Adrenal gland (tissue), 12 donors: ENCODE measurements around the gene CCDC154. TPM values are rescaled to one million over a fixed set of nuclear protein-coding genes. Genes with fewer than 3 reads are reported as not detected.

Source experiments
- DNase-seq, 7 donors: peaks; one replicate each; pipeline ENCODE4 v3.0.0-alpha.2; 2019 to 2020
- H3K27ac ChIP-seq, 5 donors: fragments of 200-600 bp; sonication (generic) in 4 of 5; 1 replicate in 3 of 5; 2 replicates in 2 of 5; pipeline versions ENCODE4 v1.5.1 to v1.8.0; 2016 to 2020; ENCODE audit warnings: mild to moderate bottlenecking in 1 of 5
- H3K27me3 ChIP-seq: fragments of 200-600 bp; 2 replicates; pipeline ENCODE4 v1.8.0; 2021
- H3K36me3 ChIP-seq, 2 donors: fragments of 200-600 bp; replicated peaks in 1 of 2; 1 replicate in 1 of 2; 2 replicates in 1 of 2; pipeline versions ENCODE4 v1.5.1 to v1.8.0; 2018 to 2022
- H3K4me1 ChIP-seq, 2 donors: fragments of 200-600 bp; replicated peaks in 1 of 2; 1 replicate in 1 of 2; 2 replicates in 1 of 2; pipeline versions ENCODE4 v1.5.1 to v1.8.0; 2018 to 2021
- H3K4me3 ChIP-seq, 4 donors: fragments of 200-600 bp; sonication (generic) in 3 of 4; one replicate each; pipeline ENCODE4 v1.5.1; 2016 to 2018
- H3K9me3 ChIP-seq, 3 donors: fragments of 200-600 bp; sonication (generic) in 1 of 3; replicated peaks in 1 of 3; 1 replicate in 2 of 3; 2 replicates in 1 of 3; pipeline versions ENCODE4 v1.5.1 to v1.8.0; 2016 to 2021
- POLR2A ChIP-seq, 2 donors: fragments of 450-650 bp; IDR thresholded peaks; one replicate each; pipeline ENCODE4 v1.6.1; 2017; ENCODE audit warnings: antibody characterized with exemption in 2 of 2, mild to moderate bottlenecking in 2 of 2, moderate library complexity in 1 of 2
- WGBS, 4 donors: extraction: QIAGEN DNeasy Blood & Tissue Kit in 2 of 4; methylation state at CpG; one replicate each; pipeline versions ENCODE4 v1.1.5 to v1.1.7; 2013 to 2017; 5-methylcytosine and 5-hydroxymethylcytosine counted together
- intact Hi-C, 2 donors: fragments of 100-400 bp; cut with DNase I; formaldehyde crosslinking; loops; one replicate each; pipeline versions ENCODE4 v1.14.1 to v1.15.0; 2022 to 2023
- polyA plus RNA-seq, 3 donors: library from polyadenylated mRNA; stranded (reverse); fragments of 200-250 nt in 2 of 3; fragments of 350-450 nt in 1 of 3; fragmentation: Illumina TruSeq in 1 of 3; extraction: RNeasy Lipid Tissue Mini Kit (QIAGEN cat#74804) in 1 of 3; gene quantifications; one replicate each; pipeline ENCODE4 v1.2.3, GENCODE V29; 2013 to 2014
- total RNA-seq, 9 donors: library from RNA; depleted of rRNA in 4 of 9; stranded (reverse); fragments of >200 nt in 4 of 9; fragments of 120-200 nt in 1 of 9; fragmentation: NEBNext Ultra II Directional in 1 of 9; extraction: Animal tissue kit (Norgen Biotek cat#: 25700) in 1 of 9; gene quantifications; one replicate each; pipeline versions ENCODE4 v1.1.0 to v1.2.4, GENCODE V29; 2013 to 2023
- TF ChIP-seq, protein P1 (sequence below), 6 experiments: fragments of 450-650 bp in 4 of 6; fragments of 200-600 bp in 2 of 6; sonication (generic) in 1 of 6; IDR thresholded peaks; 1 replicate in 5 of 6; 2 replicates in 1 of 6; pipeline versions ENCODE4 v1.5.1 to v1.8.0; 2016 to 2021; ENCODE audit warnings: antibody characterized with exemption in 6 of 6, mild to moderate bottlenecking in 2 of 6, moderate library complexity in 1 of 6
- donor health status: healthy with polysubstance abuse.
- donor health status: Bipolar disorder and iron deficiency.
- donor health status: DM: yes; HTN: yes; CAD: no.
- donor health status: DM: no; HTN: no; CAD: no.
- donor health status: DM: no; HTN: no; CAD: no.
- donor health status: DM: yes; HTN: yes; CAD: no.

The CCDC154 gene
- total and polyA plus RNA-seq, 12 donors = 0.28 to 39.7 (median 1.1) TPM; not detected in 1

GRCh38 chr16:1448536-1449116 lies 4.3 kb upstream of the CCDC154 start:
- no peaks in the 10 kb centered on the region for H3K9me3 ChIP-seq
- peaks cover 0 to 83% of the 10 kb centered on the region in 2 donors for H3K36me3 ChIP-seq
- no peak for DNase-seq
- H3K4me3 ChIP-seq = no peak overlapping the region
- H3K27ac ChIP-seq = no peak overlapping the region
- H3K27me3 ChIP-seq = no peaks in the 10 kb centered on the region
- intact Hi-C loops = no loop called here
- no peaks in the 10 kb centered on the region for H3K4me1 ChIP-seq
- no peak for TF ChIP-seq POLR2A (IDR thresholded peaks at IDR 0.05)
- TF ChIP-seq, protein P1, sequence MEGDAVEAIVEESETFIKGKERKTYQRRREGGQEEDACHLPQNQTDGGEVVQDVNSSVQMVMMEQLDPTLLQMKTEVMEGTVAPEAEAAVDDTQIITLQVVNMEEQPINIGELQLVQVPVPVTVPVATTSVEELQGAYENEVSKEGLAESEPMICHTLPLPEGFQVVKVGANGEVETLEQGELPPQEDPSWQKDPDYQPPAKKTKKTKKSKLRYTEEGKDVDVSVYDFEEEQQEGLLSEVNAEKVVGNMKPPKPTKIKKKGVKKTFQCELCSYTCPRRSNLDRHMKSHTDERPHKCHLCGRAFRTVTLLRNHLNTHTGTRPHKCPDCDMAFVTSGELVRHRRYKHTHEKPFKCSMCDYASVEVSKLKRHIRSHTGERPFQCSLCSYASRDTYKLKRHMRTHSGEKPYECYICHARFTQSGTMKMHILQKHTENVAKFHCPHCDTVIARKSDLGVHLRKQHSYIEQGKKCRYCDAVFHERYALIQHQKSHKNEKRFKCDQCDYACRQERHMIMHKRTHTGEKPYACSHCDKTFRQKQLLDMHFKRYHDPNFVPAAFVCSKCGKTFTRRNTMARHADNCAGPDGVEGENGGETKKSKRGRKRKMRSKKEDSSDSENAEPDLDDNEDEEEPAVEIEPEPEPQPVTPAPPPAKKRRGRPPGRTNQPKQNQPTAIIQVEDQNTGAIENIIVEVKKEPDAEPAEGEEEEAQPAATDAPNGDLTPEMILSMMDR (IDR thresholded peaks at IDR 0.05) = no peak
- 94 to 96% (median 94%) methylated on average over 17 to 30 of the region's 30 CpGs; no CpG with 5 or more reads in 1 of the 4 donors for WGBS, 4 donors

GRCh38 chr16:1447965-1448364 lies 3.6 kb upstream of the CCDC154 start:
- no peak overlapping the region for H3K4me3 ChIP-seq
- WGBS, 4 donors = 89 to 94% (median 94%) methylated on average over 6 to 11 of the region's 11 CpGs
- no peak overlapping the region for H3K27ac ChIP-seq
- H3K36me3 ChIP-seq = peaks cover 0 to 76% of the 10 kb centered on the region in 2 donors
- intact Hi-C loops = no loop called here
- no peaks in the 10 kb centered on the region for H3K27me3 ChIP-seq
- no peaks in the 10 kb centered on the region for H3K4me1 ChIP-seq
- H3K9me3 ChIP-seq = no peaks in the 10 kb centered on the region
- DNase-seq = no peak
- no peak for TF ChIP-seq POLR2A (IDR thresholded peaks at IDR 0.05)
- TF ChIP-seq, protein P1 (IDR thresholded peaks at IDR 0.05) = no peak

GRCh38 chr16:1446296-1447080 lies 2.1 kb upstream of the CCDC154 start:
- Histone ChIP-seq H3K27me3 (no peaks in the 10 kb centered on the region), H3K4me3 (no peak overlapping the region), H3K4me1 (no peaks in the 10 kb centered on the region), H3K27ac (no peak overlapping the region), H3K9me3 (no peaks in the 10 kb centered on the region), H3K36me3 (peaks cover 0 to 62% of the 10 kb centered on the region in 2 donors)
- intact Hi-C loops = no loop called here
- no peak for TF ChIP-seq POLR2A (IDR thresholded peaks at IDR 0.05)
- TF ChIP-seq, protein P1 (IDR thresholded peaks at IDR 0.05) = no peak
- 90 to 93% (median 92%) methylated on average over 7 to 41 of the region's 41 CpGs for WGBS, 4 donors
- no peak for DNase-seq

GRCh38 chr16:1445518-1446203 lies 1.3 kb upstream of the CCDC154 start:
- H3K4me3 ChIP-seq = no peak overlapping the region
- no peaks in the 10 kb centered on the region for H3K4me1 ChIP-seq
- no peak overlapping the region for H3K27ac ChIP-seq
- no peaks in the 10 kb centered on the region for H3K27me3 ChIP-seq
- DNase-seq = no peak
- no peak for TF ChIP-seq POLR2A (IDR thresholded peaks at IDR 0.05)
- TF ChIP-seq, protein P1 (IDR thresholded peaks at IDR 0.05) = no peak
- H3K36me3 ChIP-seq = peaks cover 0 to 53% of the 10 kb centered on the region in 2 donors
- intact Hi-C loops = no loop called here
- H3K9me3 ChIP-seq = no peaks in the 10 kb centered on the region
- 85 to 89% (median 86%) methylated on average over 20 to 25 of the region's 25 CpGs; no CpG with 5 or more reads in 1 of the 4 donors for WGBS, 4 donors
